H1 (cell line): ENCODE results near the gene SOX13. TPM values are rescaled to one million over a fixed set of nuclear protein-coding genes. Genes with fewer than 3 reads are reported as not detected.

Source experiments
- CTCF ChIA-PET: fragments of 300-600 bp; sonication (Branson Sonifier 250); formaldehyde crosslinking; loops from one replicate; lab custom pipeline; 2021; ENCODE audit not compliant: partially characterized antibody; lab: Charles Lee
- POLR2A ChIA-PET: fragments of 300-600 bp; sonication (Branson Sonifier 250); formaldehyde crosslinking; loops from one replicate; lab custom pipeline; 2021; ENCODE audit warnings: inconsistent platforms; ENCODE audit not compliant: partially characterized antibody; lab: Charles Lee
- DNase-seq, 2 experiments: peaks; one replicate each; pipeline versions ENCODE4 v3.0.0 to v3.0.0-alpha.2; 2010 to 2022; ENCODE audit warnings: low spot score in 2 of 2, low read depth in 1 of 2, mixed read lengths in 1 of 2
- FAIRE-seq: peaks from 2 replicates; lab custom pipeline; 2011; peaks lifted over from hg19 to GRCh38; lab: Jason Lieb, UNC
- H2AFZ ChIP-seq: 2 replicates; pipeline ENCODE4 v1.8.1; 2012; ENCODE audit warnings: low read length, inconsistent platforms
- H2AK5ac ChIP-seq: 2 replicates; pipeline ENCODE4 v1.6.1; 2013; ENCODE audit warnings: low read depth, low read length
- H2BK120ac ChIP-seq: replicated peaks from 2 replicates; pipeline ENCODE3; 2013; ENCODE audit warnings: low read depth, low read length, inconsistent platforms
- H2BK12ac ChIP-seq: 2 replicates; pipeline ENCODE4 v1.6.1; 2013; ENCODE audit warnings: low read depth, low read length
- H2BK15ac ChIP-seq: 2 replicates; pipeline ENCODE4 v1.6.1; 2013; ENCODE audit warnings: low read length
- H2BK20ac ChIP-seq: 2 replicates; pipeline ENCODE4 v1.6.1; 2013; ENCODE audit warnings: low read length
- H2BK5ac ChIP-seq: 2 replicates; pipeline ENCODE4 v1.6.1; 2013; ENCODE audit warnings: low read depth, low read length
- H3K14ac ChIP-seq: 2 replicates; pipeline ENCODE4 v1.6.1; 2013; ENCODE audit warnings: inconsistent platforms; ENCODE audit not compliant: insufficient read length
- H3K18ac ChIP-seq: 2 replicates; pipeline ENCODE4 v1.6.1; 2013; ENCODE audit warnings: low read length; ENCODE audit errors: extremely low read depth
- H3K23ac ChIP-seq: 2 replicates; pipeline ENCODE4 v1.6.1; 2013; ENCODE audit warnings: inconsistent platforms; ENCODE audit not compliant: insufficient read length
- H3K23me2 ChIP-seq: 2 replicates; pipeline ENCODE4 v1.6.1; 2013; ENCODE audit warnings: low read depth, low read length
- H3K27ac ChIP-seq: 2 replicates; pipeline ENCODE4 v1.6.1; 2011; ENCODE audit warnings: low read depth, low read length, inconsistent platforms
- H3K27me3 ChIP-seq, 4 experiments: replicated peaks in 1 of 4; 1 replicate in 1 of 4; 2 replicates in 3 of 4; pipeline versions ENCODE4 v1.6.1 to v1.8.1; 2011 to 2013; ENCODE audit warnings: low read length in 3 of 4, mild to moderate bottlenecking in 3 of 4, inconsistent platforms in 2 of 4, mixed read lengths in 2 of 4, moderate library complexity in 1 of 4; ENCODE audit not compliant: control insufficient read depth in 3 of 4, insufficient read depth in 3 of 4; ENCODE audit errors: extremely low read depth in 1 of 4
- H3K36me3 ChIP-seq, 4 experiments: 2 replicates each; pipeline versions ENCODE4 v1.6.1 to v1.8.1; 2011 to 2013; ENCODE audit warnings: mild to moderate bottlenecking in 4 of 4, low read length in 3 of 4, moderate library complexity in 2 of 4, control low read depth in 1 of 4, inconsistent platforms in 1 of 4; ENCODE audit not compliant: insufficient read depth in 4 of 4, control insufficient read depth in 2 of 4
- H3K4ac ChIP-seq: replicated peaks from 2 replicates; pipeline ENCODE3; 2013; ENCODE audit warnings: low read length, low read depth, mixed read lengths, inconsistent platforms; ENCODE audit not compliant: insufficient read length
- H3K4me1 ChIP-seq, 4 experiments: replicated peaks in 1 of 4; 1 replicate in 1 of 4; 2 replicates in 3 of 4; pipeline versions ENCODE4 v1.6.1 to v1.8.1; 2011 to 2013; ENCODE audit warnings: low read length in 3 of 4, inconsistent platforms in 2 of 4, mixed read lengths in 1 of 4; ENCODE audit not compliant: insufficient read depth in 4 of 4, control insufficient read depth in 3 of 4
- H3K4me2 ChIP-seq, 2 experiments: 2 replicates each; pipeline versions ENCODE4 v1.6.1 to v1.8.1; 2011 to 2013; ENCODE audit warnings: low read depth in 2 of 2, low read length in 2 of 2, control low read depth in 1 of 2, inconsistent platforms in 1 of 2, mild to moderate bottlenecking in 1 of 2; ENCODE audit not compliant: insufficient read depth in 1 of 2
- H3K4me3 ChIP-seq, 4 experiments: fragments of 200-600, 300-600 bp in 1 of 4; sonication (generic), shearing (Covaris generic), sonication (Bioruptor Twin) in 1 of 4; 2 replicates each; pipeline versions ENCODE4 v1.5.1 to v1.8.1; 2011 to 2016; ENCODE audit warnings: low read length in 4 of 4, low read depth in 3 of 4, control low read depth in 2 of 4, inconsistent platforms in 2 of 4, mild to moderate bottlenecking in 2 of 4, mixed read lengths in 1 of 4, moderate library complexity in 1 of 4; ENCODE audit not compliant: insufficient read depth in 2 of 4; ENCODE audit errors: extremely low read depth in 1 of 4
- H3K56ac ChIP-seq: replicated peaks from 2 replicates; pipeline ENCODE3; 2013; ENCODE audit warnings: low read depth, mild to moderate bottlenecking, mixed read lengths, low read length, inconsistent platforms; ENCODE audit not compliant: insufficient read length
- H3K79me1 ChIP-seq: 2 replicates; pipeline ENCODE4 v1.6.1; 2013; ENCODE audit warnings: low read depth, low read length, control low read depth
- H3K79me2 ChIP-seq, 2 experiments: 2 replicates each; pipeline versions ENCODE4 v1.6.1 to v1.8.1; 2012 to 2013; ENCODE audit warnings: low read length in 2 of 2, mild to moderate bottlenecking in 2 of 2, inconsistent platforms in 1 of 2; ENCODE audit not compliant: insufficient read depth in 2 of 2, control insufficient read depth in 1 of 2
- H3K9ac ChIP-seq, 4 experiments: replicated peaks in 1 of 4; 1 replicate in 1 of 4; 2 replicates in 3 of 4; pipeline versions ENCODE4 v1.6.1 to v1.8.1; 2011 to 2013; ENCODE audit warnings: low read depth in 3 of 4, low read length in 3 of 4, control low read depth in 2 of 4, mild to moderate bottlenecking in 2 of 4, moderate library complexity in 2 of 4, inconsistent platforms in 1 of 4; ENCODE audit errors: extremely low read depth in 1 of 4
- H3K9me3 ChIP-seq, 2 experiments: 2 replicates each; pipeline versions ENCODE4 v1.6.1 to v1.8.1; 2012 to 2013; ENCODE audit warnings: mild to moderate bottlenecking in 2 of 2, moderate library complexity in 2 of 2, control low read depth in 1 of 2, inconsistent platforms in 1 of 2, low read depth in 1 of 2, low read length in 1 of 2, mixed read lengths in 1 of 2; ENCODE audit not compliant: insufficient read depth in 2 of 2
- H4K20me1 ChIP-seq, 2 experiments: replicated peaks in 1 of 2; 2 replicates each; pipeline versions ENCODE3 to v1.8.1; 2011 to 2013; ENCODE audit warnings: inconsistent platforms in 2 of 2, low read length in 2 of 2, mild to moderate bottlenecking in 1 of 2; ENCODE audit not compliant: insufficient read depth in 2 of 2, control insufficient read depth in 1 of 2
- H4K5ac ChIP-seq: 2 replicates; pipeline ENCODE4 v1.6.1; 2013; ENCODE audit warnings: low read length, low read depth, mixed read lengths, inconsistent platforms; ENCODE audit not compliant: insufficient read length
- H4K8ac ChIP-seq: 2 replicates; pipeline ENCODE4 v1.8.0; 2013; ENCODE audit warnings: mild to moderate bottlenecking, moderate library complexity, low read length, inconsistent platforms; ENCODE audit not compliant: insufficient read depth; ENCODE audit errors: extremely low read depth
- H4K91ac ChIP-seq: replicated peaks from 2 replicates; pipeline ENCODE3; 2013; ENCODE audit warnings: low read length, mixed read lengths, inconsistent platforms; ENCODE audit not compliant: insufficient read length
- CTBP2 ChIP-seq: IDR thresholded peaks from 2 replicates; pipeline ENCODE4 v1.7.0; 2011; ENCODE audit warnings: borderline replicate concordance, mild to moderate bottlenecking, moderate library complexity, mixed read lengths, low read length; ENCODE audit not compliant: insufficient read depth, insufficient read length
- WGBS, 2 experiments: shearing (Covaris generic) in 1 of 2; methylation state at CpG; one replicate each; pipeline versions ENCODE4 v1.1.6 to v1.1.7; 2013 to 2015; ENCODE audit warnings: low lambda C conversion rate in 2 of 2, mixed read lengths in 2 of 2, inconsistent platforms in 1 of 2, low coverage in 1 of 2, missing lambda C conversion rate in 1 of 2; ENCODE audit not compliant: insufficient replicate concordance in 2 of 2, insufficient coverage in 1 of 2, insufficient read length in 1 of 2; ENCODE audit errors: extremely low coverage in 1 of 2, missing lambda C conversion rate in 1 of 2; 5-methylcytosine and 5-hydroxymethylcytosine counted together
- polyA plus RNA-seq, 7 experiments: library from polyadenylated mRNA; depleted of rRNA in 3 of 7; stranded (reverse) in 5 of 7; unstranded in 2 of 7; fragments of >200 nt in 5 of 7; fragments of 200-250 nt in 2 of 7; gene quantifications; 1 replicate in 5 of 7; 2 replicates in 1 of 7; 4 replicates in 1 of 7; pipeline versions ENCODE4 v1.2.1 to v1.2.3, GENCODE V29; 2011 to 2013; ENCODE audit warnings: missing spikeins in 2 of 7, mixed read lengths in 2 of 7
- total RNA-seq: library from RNA; stranded (reverse); fragmentation: NEBNext Ultra II Directional; extraction: Animal tissue kit (Norgen Biotek cat#: 25700); gene quantifications from 2 replicates; pipeline ENCODE4 v1.2.1, GENCODE V29; 2021

The SOX13 gene
- total and polyA plus RNA-seq, 2 of the 8 experiments (the other 6 are each of a cell fraction or from before 2014, with no cell fraction given), result 113 to 173 TPM

- Histone ChIP-seq H3K4me1 (peaks cover 40 to 67% (median 54%) of the 10 kb centered on the region in 4 experiments), H4K20me1 (peaks cover 38 to 53% of the 10 kb centered on the region in 2 experiments)
- FAIRE-seq, result no peak
- no peak for TF ChIP-seq CTBP2
Observed at GRCh38 chr1:204087893-204088528, 15.1 kb downstream of the SOX13 start.

More at GRCh38 chr1:204087893-204088528, 15.1 kb downstream of the SOX13 start:
- WGBS, 2 experiments, result 81% methylated on average over 7 of the region's 7 CpGs; no CpG with 5 or more reads in 1 of the 2 experiments
- Histone ChIP-seq H3K27ac (0 out of 2 replicates have a peak overlapping the region, but pooled peaks have one; percentile 18), H3K9me3 (no peaks in the 10 kb centered on the region), H3K27me3 (no peaks in the 10 kb centered on the region), H4K5ac (no peak overlapping the region), H3K4me3 (no peak overlapping the region), H3K23me2 (no peaks in the 10 kb centered on the region), H2BK12ac (peak overlapping the region; percentile 69; the same call in 1 of the 2 replicates), H4K91ac (no peak overlapping the region), H3K79me1 (peaks cover 25% of the 10 kb centered on the region), H3K4me2 (peak overlapping the region; percentile 11 to 15; a peak in 3 of 4 replicates), H2BK15ac (peak overlapping the region; percentile 19; the same call in 1 of the 2 replicates), H2BK120ac (no peak overlapping the region), H3K23ac (no peak overlapping the region), H3K9ac (no peak overlapping the region; a peak in 1 of 7 replicates), H3K14ac (no peak overlapping the region), H2BK5ac (peak overlapping the region; percentile 69; the same call in 1 of the 2 replicates), H3K4ac (peak overlapping the region; percentile 30), H3K36me3 (no peaks in the 10 kb centered on the region), H2AFZ (no peak overlapping the region), H3K18ac (peak overlapping the region; percentile 22), H3K79me2 (peaks cover 60 to 98% of the 10 kb centered on the region in 2 experiments), H4K8ac (no peak overlapping the region), H3K56ac (no peak overlapping the region), H2BK20ac (no peak overlapping the region; the same call in 1 of the 2 replicates), H2AK5ac (peak overlapping the region; percentile 97)
- ChIA-PET POLR2A (interaction anchor here (7.7 kb wide), 1 partner anchor 10 kb away, joined by 101 read pairs; the partner anchor contains the start of gene SOX13), CTCF (interaction anchor here (0.6 to 4.0 kb wide), 5 partner anchors 10 to 215 kb away, joined by 3 to 23 read pairs (median 5); no protein-coding TSS in a partner anchor)
- no peak for DNase-seq
